Right kidney (tissue), 1 donor: ENCODE measurements around the gene CHST3.

Experiments
- DNase-seq: peaks from one replicate; pipeline ENCODE4 v3.0.0-alpha.2; 2016

Gene CHST3

GRCh38 chr10:72056113-72056512 lies 91.9 kb downstream of the CHST3 start:
- DNase-seq, result no peak

- no peak for DNase-seq
Measured at GRCh38 chr10:72056932-72057751, 92.9 kb downstream of the CHST3 start.

DNA sequence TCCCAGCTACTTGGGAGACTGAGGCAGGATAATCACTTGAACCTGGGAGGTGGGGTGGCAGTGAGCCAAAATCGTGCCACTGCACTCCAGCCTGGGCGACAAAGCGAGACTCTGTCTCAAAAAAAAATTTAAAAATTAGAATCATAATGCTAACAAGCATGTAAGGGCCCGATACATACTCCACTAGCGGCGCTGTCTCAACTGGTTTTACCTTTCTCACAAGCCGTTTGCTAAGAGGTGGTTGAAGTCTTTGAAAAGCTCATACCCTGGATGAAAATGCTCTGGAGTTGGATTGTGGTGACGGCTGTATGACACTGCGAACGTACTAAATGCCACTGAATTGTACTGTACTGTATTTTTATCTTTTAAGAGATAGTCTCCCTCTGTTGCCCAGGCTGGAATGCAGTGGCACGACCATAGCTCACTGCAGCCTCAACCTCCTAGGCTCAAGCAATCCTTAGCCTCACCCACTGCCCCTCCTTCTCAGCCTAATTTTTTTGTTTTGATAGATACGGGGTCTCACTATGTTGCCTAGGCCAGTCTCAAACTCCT lies 94.2 kb downstream of the CHST3 start:
- no peak for DNase-seq

DNA sequence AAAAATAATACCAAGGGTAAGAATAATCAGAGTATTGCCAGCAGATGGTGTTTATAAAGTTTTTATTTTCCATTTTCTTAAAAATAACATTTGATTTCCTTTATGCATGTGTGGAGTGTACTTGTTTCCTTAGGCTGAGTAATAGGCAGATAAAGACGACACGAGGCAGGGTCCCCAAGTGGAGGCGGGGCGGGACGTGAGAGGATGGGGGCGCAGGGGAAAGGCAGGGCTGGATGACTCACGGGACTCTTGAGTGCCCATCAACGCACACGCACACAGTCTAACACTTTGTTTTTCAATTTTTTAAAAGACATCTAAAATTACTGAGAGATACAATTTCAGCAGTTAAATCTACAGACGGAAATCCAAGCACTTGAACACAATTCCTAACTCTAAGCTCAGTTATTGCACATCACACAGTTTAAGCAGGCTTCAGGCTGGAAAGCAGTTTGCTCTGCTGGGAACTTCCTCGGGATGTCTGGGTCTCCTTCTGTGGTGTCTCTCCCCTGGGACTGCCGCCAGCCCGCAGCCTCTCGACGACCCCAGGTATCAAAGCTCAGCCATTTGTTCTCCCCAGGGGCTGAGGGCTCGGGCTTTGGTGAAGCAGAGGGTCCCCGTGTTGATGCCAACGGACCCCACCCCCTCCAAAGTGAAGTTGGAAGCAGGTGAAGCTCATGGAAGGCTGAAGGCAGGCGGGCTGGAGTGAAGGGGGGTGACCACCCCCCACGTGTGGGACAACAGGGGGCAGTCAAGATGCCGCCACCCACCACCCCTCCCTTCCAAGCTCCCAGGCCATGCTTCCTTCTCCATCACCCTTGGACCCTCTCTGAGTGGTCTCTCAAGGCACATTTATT lies 95.0 kb downstream of the CHST3 start:
- no peak for DNase-seq

DNA sequence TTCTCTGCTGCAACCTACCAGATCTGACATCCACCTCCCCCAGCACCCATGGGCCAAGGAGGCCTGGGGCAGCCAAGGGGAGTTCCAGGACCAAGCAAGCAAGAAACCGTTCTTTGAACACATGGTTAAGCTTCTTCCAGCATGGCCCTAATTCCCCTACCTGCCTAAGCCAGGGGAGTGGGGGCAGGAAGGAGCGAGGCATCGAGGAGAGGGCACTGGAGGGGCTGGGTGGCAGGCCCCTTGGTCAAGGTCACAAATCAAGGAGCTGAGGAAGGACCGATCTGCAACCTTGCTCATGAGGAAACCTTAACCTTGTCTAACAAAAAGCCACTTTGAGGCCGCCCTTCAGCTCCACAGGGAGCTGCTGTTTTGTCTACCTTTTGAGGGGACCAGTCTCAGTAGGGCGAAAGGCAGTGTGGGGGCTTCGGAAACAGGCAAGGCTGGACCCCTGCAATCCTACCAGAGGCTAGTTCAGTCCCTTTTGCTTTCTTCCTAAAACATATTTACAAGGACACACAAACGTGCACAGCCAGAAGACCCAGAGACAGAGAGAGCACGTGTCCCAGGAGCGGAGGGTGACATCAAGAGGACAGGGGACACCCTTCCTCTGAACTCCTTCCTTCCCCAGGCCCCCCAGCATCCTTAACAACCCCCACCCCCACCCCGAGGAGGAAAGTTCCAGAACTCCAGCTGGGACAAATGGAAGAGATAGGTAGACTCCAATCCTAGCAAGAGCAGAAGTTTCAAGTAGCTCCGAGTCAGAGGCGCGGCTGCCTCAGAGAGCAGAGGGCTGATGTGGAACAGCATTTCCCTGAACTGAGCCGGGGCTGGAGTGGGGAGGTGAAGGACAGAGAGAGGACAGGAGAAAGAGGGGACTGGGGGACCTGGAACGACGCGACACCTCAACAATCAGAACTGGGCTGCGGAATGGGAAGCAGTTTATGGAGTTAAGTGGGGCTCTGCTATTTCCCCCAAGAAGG lies 95.9 kb downstream of the CHST3 start:
- DNase-seq, result no peak

GRCh38 chr10:72061491-72061890 lies 97.3 kb downstream of the CHST3 start:
- DNase-seq, result no peak

DNA sequence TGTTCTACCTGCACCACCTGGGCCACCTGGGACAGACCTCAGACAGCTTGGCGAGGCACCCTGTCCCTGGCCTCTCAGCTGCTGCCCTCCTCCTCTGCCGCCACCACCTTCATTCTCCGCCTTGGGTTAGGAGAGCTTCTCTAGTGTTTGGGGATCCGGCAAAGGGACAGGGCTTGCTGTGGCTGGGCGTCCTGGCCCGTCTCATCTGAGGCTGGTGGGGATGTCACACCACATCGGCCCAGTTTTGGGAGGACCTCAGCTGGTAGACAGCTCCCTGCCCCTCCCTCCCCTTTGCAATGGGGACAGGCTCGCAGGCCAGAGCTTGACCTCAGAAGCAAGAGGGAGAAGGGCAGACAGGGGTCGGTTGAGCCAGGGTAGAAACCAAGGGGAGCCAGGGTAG lies 97.7 kb downstream of the CHST3 start:
- no peak for DNase-seq

DNA sequence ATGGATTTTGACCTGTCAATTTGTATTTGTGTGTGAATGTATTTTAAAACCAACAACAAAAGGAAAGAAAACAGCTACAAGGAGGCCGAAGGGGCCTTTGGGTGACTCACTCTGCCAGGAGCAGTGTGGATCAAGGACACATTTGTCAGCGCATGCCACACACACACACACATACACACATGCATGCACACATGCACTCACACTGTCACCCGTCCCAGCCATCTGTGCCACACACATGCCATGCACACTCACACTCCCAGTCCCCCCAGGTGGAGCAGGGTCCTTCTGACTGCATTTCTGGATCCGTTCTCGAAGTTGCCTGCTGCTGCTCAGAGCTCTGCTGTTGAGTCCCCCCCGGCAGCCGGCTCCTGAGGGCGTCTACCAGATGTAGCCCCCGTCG lies 98.2 kb downstream of the CHST3 start:
- DNase-seq, result no peak
